Measurements from ENCODE around the gene AKIRIN2. TPM values are rescaled to one million over a fixed set of nuclear protein-coding genes. Genes with fewer than 3 reads are reported as not detected.
A peak's percentile ranks its signal among the peaks of the same experiment; 100 is the strongest.

Gene AKIRIN2
- total and polyA plus RNA-seq, 10 of the 15 experiments (the other 5 are each of a cell fraction or from before 2014, with no cell fraction given), result 12.7 to 82.2 (median 42.6) TPM

- TF ChIP-seq ZBTB40 (IDR thresholded peaks at IDR 0.05; ENCODE audit: borderline replicate concordance) (peak; percentile 32; the same call in 1 of the 2 replicates), ZNF274 (IDR thresholded peaks at IDR 0.05; ENCODE audit: insufficient read depth, insufficient read length) (no peak), MTA3 (IDR thresholded peaks at IDR 0.05; ENCODE audit: borderline replicate concordance, low read length) (0 out of 2 replicates have a peak, but pooled peaks have one; percentile 62), CHD2 (IDR thresholded peaks at IDR 0.05; ENCODE audit: borderline replicate concordance, low read depth, low read length) (no peak), RELB (IDR thresholded peaks at IDR 0.05; ENCODE audit: low read depth) (peak; percentile 80; the same call in 1 of the 2 replicates), IKZF1 (conservative IDR thresholded peaks at IDR 0.05) (peak; percentile 61; the same call in 1 of the 2 replicates), CBFB (IDR thresholded peaks at IDR 0.05; ENCODE audit: low read depth) (peak; percentile 85), RFX5 (IDR thresholded peaks at IDR 0.05; ENCODE audit: low read depth, low read length) (no peak), POU2F2 (IDR thresholded peaks at IDR 0.05; ENCODE audit: borderline replicate concordance, low read depth, low read length) (peak; percentile 95), NKRF (conservative IDR thresholded peaks at IDR 0.05) (peak; percentile 63; the same call in 1 of the 2 replicates), HSF1 (IDR thresholded peaks at IDR 0.05; ENCODE audit: low read depth, low read length) (no peak), TAF1 (IDR thresholded peaks at IDR 0.05; ENCODE audit: borderline replicate concordance, low read depth, low read length) (no peak), RAD51 (IDR thresholded peaks at IDR 0.05) (no peak), RCOR1 (conservative IDR thresholded peaks at IDR 0.05; ENCODE audit: low read depth, low read length) (0 out of 2 replicates have a peak, but pooled peaks have one; percentile 69), POLR2AphosphoS5 (IDR thresholded peaks at IDR 0.05; ENCODE audit: low read length) (peak; percentile 40; the same call in 1 of the 2 replicates), BCLAF1 (IDR thresholded peaks at IDR 0.05) (no peak), CREM (IDR thresholded peaks at IDR 0.05; ENCODE audit: low read depth) (peak; percentile 87)
These were observed 3.1 kb upstream of the AKIRIN2 start (continued) for GRCh38 chr6:87705070-87705691.

Measured in GM12878 (cell line).